NCI-H2081 (cell line): ENCODE results near the gene ZNF664.
A peak's percentile ranks its signal among the peaks of the same experiment; 100 is the strongest.

Experiments used
- DNase-seq, 2 experiments: peaks; one replicate each; lab custom pipeline; 2025; lab: John Stamatoyannopoulos, UW

Gene ZNF664

DNA sequence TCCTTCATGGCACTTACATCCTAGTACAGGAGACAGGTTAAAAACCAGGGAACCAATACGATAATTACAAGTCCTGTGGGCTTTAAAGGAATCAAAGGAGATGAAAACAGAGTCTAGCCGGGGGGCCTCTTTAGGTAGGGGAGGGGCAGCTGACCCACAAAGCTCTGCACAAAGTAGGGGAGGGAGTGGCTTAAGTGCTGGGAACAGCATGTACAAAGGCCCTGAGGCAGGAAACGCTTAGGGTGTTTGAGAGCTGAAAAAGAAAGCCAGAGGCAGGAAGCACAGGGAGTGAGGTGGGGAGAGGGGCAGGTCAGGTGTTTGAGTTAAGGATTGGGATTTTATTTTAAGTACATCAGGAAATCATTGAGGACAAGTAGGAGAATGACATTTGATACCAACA lies 37.7 kb downstream of the ZNF664 start:
- DNase-seq = no peak

DNA sequence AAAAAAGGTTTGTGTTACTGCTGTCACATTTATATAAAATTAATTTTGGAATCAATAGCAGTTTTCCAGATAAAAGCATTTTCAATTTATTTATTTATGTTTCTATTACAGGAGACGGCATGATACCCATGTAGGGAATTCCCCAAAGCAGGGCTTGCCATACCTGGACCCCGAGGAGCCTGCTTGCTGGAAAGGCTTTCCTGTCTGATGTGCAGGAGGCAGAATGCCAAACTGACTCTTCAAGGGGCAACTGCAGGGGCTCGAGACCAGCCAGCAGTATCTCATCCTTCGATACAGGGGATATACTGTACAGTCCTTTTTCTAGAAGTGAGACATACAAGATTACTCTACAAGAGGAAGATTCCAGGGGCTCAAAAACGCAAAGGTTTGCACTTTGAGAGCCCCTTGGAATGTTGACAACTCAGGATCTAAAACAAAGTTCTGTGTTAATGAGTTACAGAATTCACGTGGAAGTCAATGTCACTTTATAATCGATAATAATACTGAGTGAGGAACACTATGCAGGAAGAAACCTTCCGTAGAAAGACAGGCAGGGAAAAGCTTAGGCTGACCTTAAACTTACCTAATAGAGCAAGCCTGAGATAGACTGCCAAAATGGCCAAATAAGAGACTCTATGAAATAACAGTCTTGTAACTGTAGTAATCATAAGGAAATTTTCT lies 38.6 kb downstream of the ZNF664 start:
- no peak for DNase-seq

DNA sequence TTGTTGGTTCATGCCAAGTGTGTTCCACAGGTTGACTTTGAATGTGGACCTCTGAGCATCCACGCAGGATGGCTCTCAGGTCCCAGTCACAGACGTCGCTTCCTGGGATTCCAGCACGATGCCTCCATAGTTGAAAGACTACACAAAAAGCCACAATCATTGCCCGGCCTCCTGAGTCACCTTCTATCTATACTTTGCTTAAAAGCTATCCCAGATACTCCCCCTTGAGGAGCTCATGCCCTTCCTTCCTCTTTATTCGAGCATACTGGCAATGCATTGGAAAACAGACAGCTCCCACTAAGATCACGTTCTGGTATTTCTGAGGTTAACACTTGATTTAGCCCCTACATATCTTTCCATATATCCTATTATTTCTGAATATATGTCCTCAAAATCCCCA lies 40.1 kb downstream of the ZNF664 start:
- no peak for DNase-seq

DNA sequence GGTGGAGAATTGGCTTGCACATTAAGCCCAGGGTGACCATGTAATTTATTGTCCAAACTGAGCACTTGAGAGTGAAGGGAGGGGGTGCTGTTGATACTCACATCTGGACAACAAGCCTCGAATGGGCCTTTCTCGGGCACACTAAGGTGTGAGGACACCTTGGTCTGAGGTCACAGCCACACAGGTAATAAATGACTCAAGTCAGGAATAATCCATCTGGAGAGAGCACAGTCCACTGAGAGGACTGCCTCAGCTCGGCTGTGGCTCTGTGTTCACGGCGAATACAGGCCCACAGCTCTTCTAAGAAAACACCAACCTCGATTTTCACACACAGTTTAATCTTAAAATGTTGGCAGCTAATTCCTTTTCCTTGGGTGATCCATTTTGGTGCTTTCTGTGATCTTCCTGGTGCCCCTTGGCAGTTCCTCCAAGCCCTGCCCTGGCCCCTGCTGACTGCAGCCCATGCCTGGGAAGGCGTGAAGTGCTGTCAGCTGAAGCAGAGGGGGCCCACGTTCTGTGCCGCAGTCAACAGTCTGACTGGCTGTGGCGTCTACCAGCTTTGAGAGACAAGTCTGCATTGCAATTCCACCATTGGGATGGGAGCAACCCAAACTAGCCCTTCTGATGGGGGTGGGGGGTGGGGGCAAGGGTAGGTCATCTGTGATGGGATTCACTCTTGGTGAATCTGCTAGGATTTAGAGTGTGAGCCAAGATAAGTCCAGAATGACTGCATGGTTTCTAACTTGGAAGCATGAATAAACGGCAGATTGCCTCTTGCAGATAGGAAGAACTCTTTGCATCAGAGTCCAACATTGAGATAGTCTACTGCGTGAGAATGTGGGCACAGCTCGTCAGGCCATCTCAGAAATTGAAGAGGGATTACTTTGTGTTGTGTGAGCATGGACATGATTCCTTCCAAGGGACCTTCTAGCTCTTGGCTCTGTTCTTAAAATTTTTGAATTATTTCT lies 42.8 kb downstream of the ZNF664 start:
- DNase-seq = no peak

DNA sequence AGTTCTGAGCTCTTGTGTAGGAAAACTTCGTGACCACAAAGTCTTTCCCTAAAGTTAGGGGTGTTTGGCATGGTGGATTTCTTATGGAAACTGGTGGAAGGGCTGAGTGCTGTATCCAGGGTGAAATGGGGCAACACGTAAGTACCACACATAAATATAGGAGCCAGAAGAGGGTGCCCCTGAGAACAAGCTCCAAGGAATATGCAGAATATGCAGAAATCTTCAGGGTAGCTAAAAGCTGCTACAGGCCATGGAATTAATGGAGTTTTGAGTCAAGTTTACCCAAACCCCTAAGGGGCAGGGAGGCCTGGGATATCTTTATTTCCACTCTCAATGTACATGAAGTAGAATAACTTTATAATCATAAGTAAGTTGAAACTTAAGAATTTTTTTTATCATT lies 44.0 kb downstream of the ZNF664 start:
- no peak for DNase-seq

DNA sequence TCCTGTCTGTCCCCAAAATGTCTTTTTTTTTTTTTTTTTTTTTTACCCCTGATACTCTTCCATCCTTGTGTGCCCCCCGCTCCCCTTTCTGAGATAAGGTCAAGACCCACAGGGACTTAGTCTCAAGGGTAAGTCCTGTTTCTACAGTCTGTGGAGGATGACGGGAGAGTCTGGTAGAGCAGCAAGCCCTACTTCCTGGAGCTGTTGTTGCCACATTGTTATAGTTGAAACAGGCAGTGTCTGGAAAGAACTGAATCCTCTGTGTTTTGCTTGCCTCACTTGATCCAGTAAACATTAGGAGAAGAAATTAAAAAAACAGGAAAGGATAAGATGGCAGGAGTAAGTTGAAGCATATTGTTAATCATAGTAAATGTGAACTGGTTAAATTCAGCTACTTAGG lies 45.5 kb downstream of the ZNF664 start:
- no peak for DNase-seq

DNA sequence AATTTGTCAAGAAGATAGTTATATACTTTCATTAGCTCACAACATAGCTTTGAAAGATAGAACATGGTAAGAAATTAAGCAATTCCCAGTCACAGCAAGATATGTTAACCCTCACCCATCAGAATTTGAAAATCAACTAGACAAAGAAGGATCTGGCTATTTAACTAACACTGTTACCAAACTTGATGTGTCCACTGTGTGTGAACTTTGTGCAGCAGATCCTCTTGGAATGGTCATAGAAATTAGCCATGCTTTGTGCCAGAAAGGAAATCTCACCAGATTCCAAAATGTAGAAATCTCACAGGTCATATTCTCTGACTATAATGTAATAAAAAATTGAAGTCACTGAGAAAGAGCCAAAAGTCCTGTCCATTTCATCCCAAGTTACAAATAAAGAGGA lies 46.1 kb downstream of the ZNF664 start:
- no peak for DNase-seq

DNA sequence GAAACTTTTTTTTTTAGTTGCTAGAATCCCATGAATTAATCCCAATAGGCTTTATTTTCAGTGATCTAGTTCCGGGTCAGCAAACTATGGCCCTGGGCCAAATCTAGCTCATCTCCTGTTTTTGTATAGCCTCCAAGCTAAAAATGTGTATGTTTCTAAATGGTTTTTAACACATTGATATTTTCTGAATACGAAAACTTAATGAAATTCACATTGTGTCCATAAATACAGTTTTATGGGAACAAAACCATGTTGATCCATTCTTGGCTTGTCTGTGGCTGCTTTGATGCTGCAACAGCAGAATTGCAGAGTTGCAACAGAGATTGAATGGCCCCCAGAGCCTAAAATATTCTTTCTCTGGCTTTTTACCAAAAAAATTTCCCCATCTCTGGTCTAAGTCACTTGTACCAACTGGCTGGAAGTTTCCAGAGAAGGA lies 47.5 kb downstream of the ZNF664 start:
- no peak for DNase-seq

DNA sequence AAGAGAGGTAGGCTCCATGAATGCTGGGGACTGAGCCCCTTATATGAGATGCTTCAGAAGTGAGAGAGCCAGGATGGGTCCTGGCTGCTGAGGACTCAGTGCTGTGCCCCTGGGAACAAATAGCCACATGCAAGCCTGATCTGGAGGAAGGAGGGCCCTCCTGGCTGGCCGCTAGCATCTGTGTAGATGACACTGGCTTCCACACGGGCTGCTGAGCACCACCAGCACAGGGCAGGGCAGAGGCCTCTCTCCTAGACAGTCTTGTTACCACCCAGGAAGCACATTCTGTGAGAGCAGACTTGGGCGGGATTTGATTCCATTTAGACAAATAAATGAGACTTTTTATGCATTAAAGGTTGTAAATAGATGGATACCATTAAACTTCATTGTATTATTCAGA lies 48.0 kb downstream of the ZNF664 start:
- DNase-seq = no peak

DNA sequence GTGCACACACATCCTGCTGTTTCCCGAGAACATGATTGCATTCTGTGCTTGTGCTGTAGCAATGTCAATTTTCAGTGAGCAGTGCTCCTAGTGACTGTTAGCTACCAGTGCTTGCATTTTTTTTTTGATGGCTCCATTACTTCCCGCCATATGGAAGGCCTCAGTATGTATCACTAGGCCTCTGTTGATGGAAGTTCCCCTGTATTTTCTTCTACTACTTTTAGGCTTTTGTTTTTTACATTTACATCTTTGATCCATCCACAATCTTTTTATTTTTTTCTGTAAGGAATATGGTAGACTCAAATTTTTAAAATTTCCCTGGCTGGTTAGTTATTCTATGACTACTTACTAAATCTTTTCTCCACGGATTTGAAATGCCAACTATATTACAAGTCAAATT lies 49.1 kb downstream of the ZNF664 start:
- DNase-seq = no peak

DNA sequence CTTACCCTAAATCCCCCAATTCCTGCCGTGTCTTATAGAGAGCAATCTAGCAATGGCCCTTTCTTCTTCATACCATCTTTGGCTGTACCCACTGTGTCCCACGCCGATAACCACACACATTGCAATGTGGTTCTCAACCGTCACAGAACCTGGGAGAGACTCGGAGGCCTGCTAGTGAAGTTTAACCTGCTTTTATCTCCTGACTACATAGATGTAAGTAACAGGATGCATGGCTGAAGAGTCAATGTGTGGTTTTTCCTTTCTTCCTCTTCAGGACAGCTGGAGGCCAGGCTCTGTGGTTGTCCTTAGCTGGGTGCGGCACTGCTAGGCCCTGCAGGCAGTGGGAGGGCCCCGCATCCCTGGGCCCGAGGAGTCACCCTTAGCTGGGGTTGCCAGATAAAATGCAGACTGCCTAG lies 51.3 kb downstream of the ZNF664 start:
- DNase-seq = no peak

DNA sequence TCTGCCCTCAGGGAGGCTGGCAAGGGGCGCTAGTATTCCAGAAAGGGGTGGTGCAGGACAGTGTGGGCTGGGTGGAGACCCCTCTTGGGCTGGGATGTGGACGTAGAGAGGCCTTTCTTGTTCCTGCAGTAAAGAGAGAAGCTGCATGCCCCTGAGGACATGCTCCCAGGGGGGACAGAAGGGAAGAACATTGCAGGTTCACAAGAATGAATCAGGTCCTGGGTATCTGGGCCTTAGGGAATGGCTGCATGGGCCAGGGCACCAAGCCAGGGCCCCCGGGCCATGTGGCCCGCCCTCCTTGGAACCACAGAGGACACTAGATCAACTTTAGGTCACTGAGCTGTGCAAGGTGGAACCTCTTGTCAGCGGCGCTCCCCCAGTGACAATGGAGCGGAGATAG lies 51.8 kb downstream of the ZNF664 start:
- no peak for DNase-seq

DNA sequence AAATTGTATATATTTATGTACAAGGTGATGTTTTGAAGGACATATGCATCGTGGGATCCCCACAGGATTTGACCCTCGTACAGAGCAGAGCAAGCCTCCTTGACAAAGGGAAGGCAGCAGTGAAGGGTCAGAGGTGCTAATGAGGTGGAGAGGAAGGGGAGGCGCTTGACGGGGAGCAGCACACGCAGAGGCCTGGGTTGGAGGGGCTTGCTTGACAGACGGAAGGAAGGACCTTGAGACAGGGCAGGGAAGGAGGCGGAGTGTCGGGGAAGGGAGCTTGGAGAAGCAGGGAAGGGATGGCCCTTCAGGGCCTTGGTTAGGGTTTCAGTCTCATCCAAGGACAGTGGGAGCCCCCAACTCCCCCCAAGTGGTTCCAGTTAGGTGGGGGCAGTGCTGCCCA lies 52.6 kb downstream of the ZNF664 start:
- no peak for DNase-seq

DNA sequence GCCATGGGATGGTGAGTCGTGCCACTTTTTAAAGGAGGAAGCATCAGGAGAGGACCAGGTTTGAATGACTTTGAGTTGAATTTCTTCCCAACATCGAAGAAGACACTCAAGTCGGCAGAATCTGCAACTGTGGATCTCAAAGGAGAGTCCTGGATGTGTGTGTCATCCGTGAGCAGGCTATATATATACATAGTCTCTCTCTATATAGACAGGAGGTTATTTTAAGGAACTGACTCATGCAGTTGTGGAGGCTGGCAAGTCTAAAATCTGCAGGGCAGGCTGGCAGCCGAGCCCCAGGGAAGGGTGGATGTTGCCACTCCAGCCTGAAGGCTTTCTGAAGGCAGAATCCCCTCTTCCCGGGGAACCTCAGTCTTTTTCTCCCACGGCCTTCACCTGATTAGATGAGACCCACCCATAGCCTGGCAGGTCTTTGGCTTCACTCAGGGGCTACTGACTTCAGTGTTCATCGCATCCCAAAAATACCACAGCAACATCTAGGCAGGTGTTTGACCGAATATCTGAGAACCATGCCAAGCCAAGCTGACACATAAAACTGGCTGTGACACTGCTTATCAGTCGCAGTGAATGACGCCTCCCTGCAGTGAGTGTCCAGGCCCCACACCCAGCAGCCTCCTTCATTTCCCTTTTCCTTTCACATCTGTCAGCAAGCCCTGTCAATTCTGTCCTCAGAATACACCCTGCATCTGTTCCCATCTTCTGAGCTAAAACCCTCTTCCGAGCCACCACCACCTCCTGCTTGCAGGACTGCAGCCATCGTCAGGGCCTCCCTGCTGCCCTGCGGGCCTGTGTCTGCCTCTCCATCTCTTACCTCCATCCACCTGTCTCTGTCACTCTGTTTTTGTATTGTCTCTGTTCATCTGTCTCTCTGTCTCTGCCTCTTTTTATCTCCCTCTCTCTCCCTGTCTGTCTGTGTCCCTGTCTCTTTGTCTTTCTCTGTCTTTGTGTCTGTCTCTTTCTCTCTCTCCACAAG lies 54.0 kb downstream of the ZNF664 start:
- DNase-seq = no peak

DNA sequence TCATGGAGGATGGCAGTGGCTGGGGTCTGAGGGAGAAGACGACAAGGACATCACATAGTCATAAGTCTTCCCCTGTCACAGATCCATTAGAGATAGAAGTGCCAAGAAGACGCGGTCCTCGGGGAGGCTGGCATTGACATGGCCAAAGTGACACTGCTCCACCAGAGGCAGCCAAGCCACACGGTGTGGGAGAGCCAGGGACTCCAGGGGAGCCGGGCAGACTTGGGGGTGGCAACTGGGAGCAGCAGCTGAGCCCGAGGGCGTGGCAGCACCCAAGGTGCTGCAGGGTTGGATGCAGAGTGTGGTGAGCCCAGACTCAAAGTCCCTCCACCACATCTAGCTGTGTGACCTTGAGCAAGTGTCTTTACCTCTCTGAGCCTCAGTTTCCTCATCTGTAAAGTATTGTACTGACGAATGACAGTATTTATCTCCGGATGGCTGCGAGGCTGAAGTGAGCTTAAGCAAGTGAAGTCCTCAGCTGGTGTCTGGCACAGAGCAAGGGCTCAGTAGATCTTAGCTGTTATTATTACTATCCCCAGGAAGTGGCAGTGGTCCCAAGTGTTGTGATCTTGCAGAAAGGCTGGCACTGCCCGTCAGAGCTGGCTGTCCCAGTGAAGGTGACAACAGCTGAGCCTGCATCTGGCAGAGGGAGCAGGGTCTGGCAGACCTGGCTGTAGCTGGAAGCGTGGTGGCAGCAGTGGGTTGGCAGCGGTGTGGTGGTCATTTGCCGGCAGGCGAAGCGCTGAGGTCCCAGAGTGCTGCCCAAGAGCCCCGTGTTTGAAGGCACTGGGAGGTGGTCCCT lies 54.9 kb downstream of the ZNF664 start:
- no peak for DNase-seq

DNA sequence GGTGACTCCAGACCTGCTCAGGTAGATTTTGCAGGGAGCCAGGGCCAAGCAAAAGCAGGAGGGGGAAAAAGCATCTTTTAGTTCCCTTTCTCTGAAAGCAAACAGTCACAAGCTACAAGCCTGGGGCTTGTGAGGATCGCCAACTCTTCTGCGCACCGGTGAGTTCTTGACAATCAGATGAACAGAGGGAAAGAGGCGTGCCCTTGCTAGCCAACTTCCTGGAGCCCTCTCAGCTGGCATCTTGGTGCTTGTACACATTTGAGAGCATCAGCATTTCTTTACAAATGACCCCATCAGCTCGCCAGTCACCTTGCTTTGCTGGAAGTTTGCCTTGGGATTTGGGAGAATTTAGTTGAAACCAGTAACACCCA lies 55.5 kb downstream of the ZNF664 start:
- no peak for DNase-seq

DNA sequence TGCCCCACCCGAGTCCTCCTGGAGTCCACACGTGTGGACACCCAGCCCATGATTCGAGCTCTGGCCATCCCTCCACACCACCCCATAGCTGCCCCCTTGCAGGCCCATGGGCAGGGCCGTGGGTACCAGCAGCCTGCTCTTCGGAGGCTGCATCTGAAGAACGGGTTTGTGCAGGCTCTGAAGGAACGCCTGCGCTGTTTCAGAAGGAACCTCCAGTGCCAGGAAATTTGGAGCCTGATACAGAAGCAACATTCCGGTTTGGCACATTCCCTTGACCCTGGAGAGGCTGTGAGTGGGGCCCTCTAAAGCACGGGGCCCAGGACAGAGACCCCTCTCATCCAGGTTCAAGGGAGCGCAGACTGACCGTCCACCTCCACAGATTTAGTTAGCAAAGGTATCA lies 57.0 kb downstream of the ZNF664 start:
- DNase-seq = no peak

DNA sequence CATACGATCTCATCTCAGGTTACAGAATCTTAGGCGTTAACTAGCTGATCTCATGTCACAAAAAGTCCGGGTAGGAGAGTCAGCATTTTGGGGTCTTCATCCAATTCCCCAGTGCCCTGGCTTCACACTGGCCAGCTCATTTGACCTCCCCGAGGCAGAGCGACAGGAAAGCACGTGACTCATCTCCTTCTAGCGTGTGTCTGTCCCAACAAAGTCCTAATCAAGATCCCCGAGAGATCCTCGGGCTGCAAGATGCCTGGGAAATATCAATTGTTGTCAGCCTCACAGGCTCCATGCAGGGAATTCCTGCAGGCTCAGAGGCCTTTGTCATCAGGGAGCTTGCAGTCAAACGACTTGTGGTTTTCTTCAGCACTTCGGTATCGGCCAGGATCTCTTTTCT lies 57.5 kb downstream of the ZNF664 start:
- no peak for DNase-seq

DNA sequence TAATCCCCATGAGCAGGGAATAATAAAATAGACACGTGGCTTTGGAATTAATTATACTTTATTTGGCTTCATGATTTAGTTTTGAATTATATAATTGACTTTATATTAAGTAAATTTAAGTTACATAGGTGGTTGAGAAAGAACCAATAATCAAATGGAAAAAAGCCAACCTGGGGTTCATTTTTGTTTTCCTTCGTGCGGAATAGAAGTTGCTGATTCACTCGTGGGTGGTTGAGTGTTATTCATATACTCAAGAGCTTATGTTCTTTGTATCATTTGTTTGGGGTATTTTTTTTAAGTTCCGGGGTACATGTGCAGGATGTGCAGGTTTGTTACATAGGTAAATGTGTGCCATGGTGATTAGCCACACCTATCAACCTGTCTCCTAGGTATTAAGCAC lies 58.0 kb downstream of the ZNF664 start:
- no peak for DNase-seq

DNA sequence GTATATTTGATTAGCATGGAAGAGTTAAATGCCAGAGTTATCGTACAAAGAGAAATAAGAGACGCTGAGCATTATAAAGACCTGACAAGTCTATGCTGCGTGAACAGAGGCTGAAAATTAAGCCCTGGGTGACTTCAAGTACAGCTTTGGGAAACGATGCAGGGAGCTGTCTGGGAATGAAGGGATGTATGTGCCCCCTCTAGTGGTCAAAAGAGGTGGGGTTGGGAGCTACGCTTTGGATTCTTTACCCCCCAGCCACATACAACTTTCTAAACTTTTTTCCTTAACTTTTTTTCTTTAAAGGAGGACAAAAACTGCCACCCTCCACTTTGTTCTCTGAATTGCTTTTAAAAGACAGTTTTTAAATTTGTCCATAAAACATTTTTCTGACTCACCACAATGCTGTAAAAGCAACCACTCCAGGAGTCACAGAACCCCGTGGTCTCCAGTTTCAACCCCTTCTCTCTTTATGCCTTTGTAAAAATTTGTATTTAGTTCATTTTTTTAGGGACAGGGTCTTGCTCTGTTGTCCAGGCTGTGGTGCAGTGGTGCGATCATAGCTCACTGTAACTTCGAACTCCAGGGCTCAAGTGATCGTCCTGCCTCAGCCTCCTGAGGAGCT lies 59.4 kb downstream of the ZNF664 start:
- peak; percentile 44 to 45 for DNase-seq

DNA sequence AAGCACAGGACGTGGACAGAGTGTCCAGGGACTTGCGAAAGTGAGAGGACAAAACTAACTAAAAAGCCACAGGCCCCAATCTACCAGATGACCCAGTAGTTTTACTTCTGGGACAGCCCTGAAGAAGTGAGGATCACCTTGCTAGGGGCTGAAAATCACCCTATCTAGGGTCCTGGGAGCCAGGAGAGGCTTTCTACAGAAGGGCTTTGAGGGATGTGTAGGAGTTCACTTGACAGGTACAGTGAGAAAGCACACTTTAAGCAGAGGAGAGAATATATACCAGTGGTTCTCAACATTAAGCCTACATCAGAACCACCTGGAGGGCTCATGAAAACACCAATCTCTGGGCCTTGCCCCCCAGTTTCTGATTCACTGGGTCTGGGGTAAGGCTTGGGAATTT lies 60.8 kb downstream of the ZNF664 start:
- no peak for DNase-seq
